Peyer's patch (tissue), 4 donors: ENCODE measurements around the gene MAGI3.

Source experiments
- CTCF ChIP-seq, 6 experiments: fragments of 450-650 bp in 4 of 6; fragments of 200-600 bp in 2 of 6; sonication (generic) in 1 of 6; IDR thresholded peaks; one replicate each; pipeline ENCODE4 v1.5.1; 2017 to 2019; ENCODE audit warnings: antibody characterized with exemption in 6 of 6, mild to moderate bottlenecking in 3 of 6, moderate library complexity in 1 of 6
- POLR2A ChIP-seq, 2 donors: fragments of 450-650 bp; IDR thresholded peaks; one replicate each; pipeline ENCODE4 v1.5.1; 2017; ENCODE audit warnings: antibody characterized with exemption in 2 of 2, mild to moderate bottlenecking in 2 of 2, moderate library complexity in 2 of 2

GRCh38 chr1:113536182-113536780 is 146.0 kb downstream of the MAGI3 start:
- no peak for TF ChIP-seq CTCF (IDR thresholded peaks at IDR 0.05)
- TF ChIP-seq POLR2A (IDR thresholded peaks at IDR 0.05), result no peak
